ENCODE results near the gene EDIL3.
"Not testable (repeated sequence)": the region's sequence is repeated elsewhere in the genome, so short reads cannot be mapped to it uniquely, and the experiment has no call there.

Gene EDIL3

GRCh38 chr5:84297641-84298040, 87.0 kb downstream of the EDIL3 start:
- DNase-seq = not testable (repeated sequence)

GRCh38 chr5:84292788-84293653, 91.7 kb downstream of the EDIL3 start:
- no peak for DNase-seq

GRCh38 chr5:84292000-84292642, 92.6 kb downstream of the EDIL3 start:
- no peak for DNase-seq

- no peak for DNase-seq
Measured at GRCh38 chr5:84290673-84291072, 94.0 kb downstream of the EDIL3 start.

GRCh38 chr5:84290161-84290560, 94.5 kb downstream of the EDIL3 start:
- no peak for DNase-seq

GRCh38 chr5:84287951-84288350, 96.7 kb downstream of the EDIL3 start:
- no peak for DNase-seq

- DNase-seq = no peak
Measured at GRCh38 chr5:84286662-84287061, 98.0 kb downstream of the EDIL3 start.

- DNase-seq = no peak
Measured at GRCh38 chr5:84285641-84286637, 98.7 kb downstream of the EDIL3 start.

GRCh38 chr5:84281383-84281782, 103.3 kb downstream of the EDIL3 start:
- DNase-seq = no peak

GRCh38 chr5:84279234-84279633, 105.4 kb downstream of the EDIL3 start:
- DNase-seq = no peak

- no peak for DNase-seq
Measured at GRCh38 chr5:84275609-84276008, 109.1 kb downstream of the EDIL3 start.

- no peak for DNase-seq
Measured at GRCh38 chr5:84274585-84275468, 109.9 kb downstream of the EDIL3 start.

GRCh38 chr5:84273517-84273883, 111.2 kb downstream of the EDIL3 start:
- DNase-seq = no peak

GRCh38 chr5:84272771-84273516, 111.7 kb downstream of the EDIL3 start:
- DNase-seq = no peak

GRCh38 chr5:84265739-84266550, 118.7 kb downstream of the EDIL3 start:
- DNase-seq = no peak

GRCh38 chr5:84265130-84265529, 119.5 kb downstream of the EDIL3 start:
- DNase-seq = no peak

GRCh38 chr5:84260939-84261338, 123.7 kb downstream of the EDIL3 start:
- no peak for DNase-seq

- DNase-seq = no peak
Measured at GRCh38 chr5:84260140-84260539, 124.5 kb downstream of the EDIL3 start.

- DNase-seq = no peak
Measured at GRCh38 chr5:84259283-84260045, 125.2 kb downstream of the EDIL3 start.

- DNase-seq = no peak
Measured at GRCh38 chr5:84257061-84257460, 127.6 kb downstream of the EDIL3 start.
